Epithelial cell of proximal tubule (primary cell): ENCODE measurements around the gene OSBP2. TPM values are rescaled to one million over a fixed set of nuclear protein-coding genes. Genes with fewer than 3 reads are reported as not detected.

ENCODE experiments used
- DNase-seq: peaks from one replicate; pipeline ENCODE4 v3.0.0-alpha.2; 2011; ENCODE audit warnings: low read depth
- H3K4me3 ChIP-seq: 2 replicates; pipeline ENCODE4 v1.5.1; 2011; ENCODE audit warnings: low read depth, mild to moderate bottlenecking, low read length
- CTCF ChIP-seq: conservative IDR thresholded peaks from 2 replicates; pipeline ENCODE4 v1.5.1; 2012; ENCODE audit warnings: low read depth, mild to moderate bottlenecking, low read length
- total RNA-seq: library from RNA; depleted of rRNA; stranded (reverse); fragments of >200 nt; gene quantifications from 2 replicates; pipeline ENCODE4 v1.2.3, GENCODE V29; 2015

Gene OSBP2
- total RNA-seq, 1 donor from 2014 or later: 1.3 TPM

GRCh38 chr22:30941363-30941740 lies 246.7 kb downstream of the OSBP2 start:
- DNase-seq: no peak
- no peak for TF ChIP-seq CTCF
- H3K4me3 ChIP-seq: no peak overlapping the region

GRCh38 chr22:30943368-30943767 lies 248.7 kb downstream of the OSBP2 start:
- DNase-seq: no peak
- TF ChIP-seq CTCF: no peak
- no peak overlapping the region for H3K4me3 ChIP-seq

GRCh38 chr22:30944986-30945385 lies 250.3 kb downstream of the OSBP2 start:
- H3K4me3 ChIP-seq: no peak overlapping the region
- no peak for TF ChIP-seq CTCF
- DNase-seq: no peak

- DNase-seq: no peak
- H3K4me3 ChIP-seq: no peak overlapping the region
- TF ChIP-seq CTCF: no peak
Observed at GRCh38 chr22:30945653-30946052, 251.0 kb downstream of the OSBP2 start.

- DNase-seq: no peak
- no peak for TF ChIP-seq CTCF
- H3K4me3 ChIP-seq: no peak overlapping the region
Observed at GRCh38 chr22:30946354-30946753, 251.7 kb downstream of the OSBP2 start.

GRCh38 chr22:30947173-30947815 lies 252.6 kb downstream of the OSBP2 start:
- no peak for TF ChIP-seq CTCF
- no peak overlapping the region for H3K4me3 ChIP-seq
- no peak for DNase-seq

GRCh38 chr22:30947816-30948454 lies 253.3 kb downstream of the OSBP2 start:
- peak; percentile 67 for TF ChIP-seq CTCF
- DNase-seq: no peak

More at GRCh38 chr22:30947816-30948454, 253.3 kb downstream of the OSBP2 start:
- H3K4me3 ChIP-seq: no peak overlapping the region
